Gastrocnemius medialis (tissue), 4 donors: ENCODE results near the gene KDM4C.

Source experiments
- CTCF ChIP-seq, 5 experiments: fragments of 450-650 bp in 3 of 5; fragments of 200-600 bp in 2 of 5; sonication (generic) in 2 of 5; IDR thresholded peaks in 4 of 5; conservative IDR thresholded peaks in 1 of 5; 1 replicate in 4 of 5; 2 replicates in 1 of 5; pipeline ENCODE4 v1.5.1; 2016 to 2019; ENCODE audit warnings: antibody characterized with exemption in 5 of 5, mild to moderate bottlenecking in 3 of 5, moderate library complexity in 3 of 5
- POLR2A ChIP-seq, 2 donors: fragments of 450-650 bp; IDR thresholded peaks; one replicate each; pipeline ENCODE4 v1.6.1; 2017; ENCODE audit warnings: antibody characterized with exemption in 2 of 2, mild to moderate bottlenecking in 2 of 2, moderate library complexity in 2 of 2

DNA sequence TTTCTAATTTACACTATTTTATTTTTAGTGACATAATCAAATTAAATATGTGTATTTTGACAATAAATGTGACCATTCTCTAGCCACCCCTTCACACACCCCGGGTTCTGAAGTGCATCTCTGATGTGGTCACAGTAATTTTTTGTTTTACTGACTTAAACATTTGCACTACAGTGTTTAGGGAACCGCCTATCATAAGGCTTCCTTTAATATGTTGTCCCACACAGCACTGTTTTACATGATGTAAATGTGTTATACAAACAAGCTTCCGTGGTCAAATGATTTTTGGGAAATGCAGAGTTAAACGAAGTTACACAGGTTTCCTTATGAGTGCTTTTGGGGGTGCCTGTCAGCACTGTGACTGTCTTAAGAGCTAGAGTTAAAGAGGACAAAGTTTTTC lies 86.5 kb downstream of the KDM4C start:
- TF ChIP-seq POLR2A (IDR thresholded peaks at IDR 0.05) (no peak), CTCF (IDR thresholded peaks at IDR 0.05 in 4 of 5, conservative IDR thresholded peaks at IDR 0.05 in 1 of 5) (no peak)
